Measurements from ENCODE around the gene CACNA2D4. TPM values are rescaled to one million over a fixed set of nuclear protein-coding genes. Genes with fewer than 3 reads are reported as not detected.

CACNA2D4 gene
- total and polyA plus RNA-seq, 2 donors (not counting 3 experiments of a cell fraction or from before 2014, with no cell fraction given) = 0.58 to 0.73 TPM

DNA sequence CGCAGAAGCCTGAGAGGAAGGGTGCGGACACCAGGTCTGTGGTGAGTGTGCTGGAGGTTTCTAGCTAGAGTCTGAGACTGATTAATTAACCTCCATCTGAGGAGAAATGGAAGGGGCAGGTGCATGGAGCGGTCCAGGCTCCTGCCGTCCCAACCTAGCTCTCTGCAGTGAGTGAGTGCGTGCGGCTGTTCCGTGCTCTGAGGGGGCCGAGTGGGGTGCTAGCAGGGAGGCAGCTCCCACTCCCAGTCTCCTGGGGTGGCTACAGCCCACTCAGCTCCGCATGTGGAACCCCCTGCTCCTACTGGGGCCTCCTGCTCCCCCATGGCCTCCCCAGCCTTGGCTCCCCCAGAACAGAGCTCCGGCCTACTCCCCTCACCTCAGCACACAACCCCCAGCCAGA is 95.2 kb downstream of the CACNA2D4 start:
- no peaks in the 10 kb centered on the region for H3K4me1 ChIP-seq (ENCODE audit: control insufficient read depth, extremely low read depth, insufficient read depth, low read length)
- no peaks in the 10 kb centered on the region for H3K9me1 ChIP-seq (replicated peaks; ENCODE audit: control insufficient read depth, extremely low read depth, insufficient read depth, low read length)
- no peak overlapping the region for H3K4me2 ChIP-seq (ENCODE audit: insufficient read depth, low read length)
- H3K27ac ChIP-seq (ENCODE audit: insufficient read depth, low read depth, low read length) = no peak overlapping the region
- BruUV-seq (replicated peaks) = no TSS peak
- peaks cover 29 to 30% of the 10 kb centered on the region in 2 experiments for H3K27me3 ChIP-seq (ENCODE audit: control insufficient read depth in 2 of 2, insufficient read depth in 2 of 2, low read length in 2 of 2)
- H4K20me1 ChIP-seq (replicated peaks; ENCODE audit: control insufficient read depth, extremely low read depth, insufficient read depth, low read length) = no peaks in the 10 kb centered on the region
- H3K36me3 ChIP-seq (ENCODE audit: control insufficient read depth in 2 of 2, extremely low read depth in 1 of 2, insufficient read depth in 2 of 2, low read length in 2 of 2) = no peaks in the 10 kb centered on the region
- H3K9me3 ChIP-seq (replicated peaks; ENCODE audit: control insufficient read depth, insufficient read depth, low read length) = no peaks in the 10 kb centered on the region
- FAIRE-seq = no peak
- H3K9ac ChIP-seq (replicated peaks; ENCODE audit: extremely low read depth, insufficient read depth, low read length) = no peak overlapping the region
- dilution Hi-C loops (cut with MboI; ENCODE audit: extremely low pct_ligation_motif_present, low sequenced_read_pairs) (no loop called here), intact Hi-C loops (cut with micrococcal nuclease) (no loop called here)
- TF ChIP-seq EZH2 (IDR thresholded peaks at IDR 0.05; ENCODE audit: borderline replicate concordance, low read depth, low read length, severe bottlenecking) (no peak), FOS (IDR thresholded peaks at IDR 0.05; ENCODE audit: borderline replicate concordance, insufficient read depth, low read length) (no peak), POLR2AphosphoS5 (IDR thresholded peaks at IDR 0.05; ENCODE audit: insufficient read depth, low read depth, low read length) (no peak), JUN (IDR thresholded peaks at IDR 0.05; ENCODE audit: borderline replicate concordance, insufficient read depth, insufficient read length, low read depth) (no peak), GATA2 (IDR thresholded peaks at IDR 0.05; ENCODE audit: insufficient read depth, insufficient read length, low read depth, low read length) (no peak), POLR2A (IDR thresholded peaks at IDR 0.05; ENCODE audit: low read depth, low read length) (no peak), MYC (IDR thresholded peaks at IDR 0.05; ENCODE audit: low read depth, low read length) (no peak)
- TF ChIP-seq, protein P1, sequence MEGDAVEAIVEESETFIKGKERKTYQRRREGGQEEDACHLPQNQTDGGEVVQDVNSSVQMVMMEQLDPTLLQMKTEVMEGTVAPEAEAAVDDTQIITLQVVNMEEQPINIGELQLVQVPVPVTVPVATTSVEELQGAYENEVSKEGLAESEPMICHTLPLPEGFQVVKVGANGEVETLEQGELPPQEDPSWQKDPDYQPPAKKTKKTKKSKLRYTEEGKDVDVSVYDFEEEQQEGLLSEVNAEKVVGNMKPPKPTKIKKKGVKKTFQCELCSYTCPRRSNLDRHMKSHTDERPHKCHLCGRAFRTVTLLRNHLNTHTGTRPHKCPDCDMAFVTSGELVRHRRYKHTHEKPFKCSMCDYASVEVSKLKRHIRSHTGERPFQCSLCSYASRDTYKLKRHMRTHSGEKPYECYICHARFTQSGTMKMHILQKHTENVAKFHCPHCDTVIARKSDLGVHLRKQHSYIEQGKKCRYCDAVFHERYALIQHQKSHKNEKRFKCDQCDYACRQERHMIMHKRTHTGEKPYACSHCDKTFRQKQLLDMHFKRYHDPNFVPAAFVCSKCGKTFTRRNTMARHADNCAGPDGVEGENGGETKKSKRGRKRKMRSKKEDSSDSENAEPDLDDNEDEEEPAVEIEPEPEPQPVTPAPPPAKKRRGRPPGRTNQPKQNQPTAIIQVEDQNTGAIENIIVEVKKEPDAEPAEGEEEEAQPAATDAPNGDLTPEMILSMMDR (IDR thresholded peaks at IDR 0.05; ENCODE audit: extremely low read depth in 1 of 2, insufficient read depth in 1 of 2, low read depth in 1 of 2, low read length in 2 of 2) = no peak
- TF ChIP-seq, protein P2, sequence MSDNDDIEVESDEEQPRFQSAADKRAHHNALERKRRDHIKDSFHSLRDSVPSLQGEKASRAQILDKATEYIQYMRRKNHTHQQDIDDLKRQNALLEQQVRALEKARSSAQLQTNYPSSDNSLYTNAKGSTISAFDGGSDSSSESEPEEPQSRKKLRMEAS (IDR thresholded peaks at IDR 0.05; ENCODE audit: insufficient read depth, insufficient read length) = no peak
- ChIA-PET POLR2A (no interaction called here), CTCF (interaction anchor here (0.6 kb wide), 1 partner anchor 171 kb away, joined by 3 read pairs; no protein-coding TSS in a partner anchor)
- H3K4me3 ChIP-seq (replicated peaks in 1 of 3; ENCODE audit: insufficient read depth in 1 of 3, low read depth in 1 of 3, low read length in 3 of 3) = no peak overlapping the region
- no peak for DNase-seq (ENCODE audit: low read depth, low spot score)
- H2AFZ ChIP-seq (ENCODE audit: low read depth, low read length) = no peak overlapping the region
- H3K79me2 ChIP-seq (ENCODE audit: control insufficient read depth, insufficient read depth, low read length) = no peaks in the 10 kb centered on the region

Measured in endothelial cell of umbilical vein (primary cell).